ENCODE measurements around the gene ZBTB2.

- TF ChIP-seq CTCF (conservative IDR thresholded peaks at IDR 0.05): no peak
- no peak for TF ChIP-seq ZFX (IDR thresholded peaks at IDR 0.05)
These were observed 73.4 kb downstream of the ZBTB2 start for GRCh38 chr6:151317995-151318365.
